Measurements from ENCODE around the gene LIF. TPM values are rescaled to one million over a fixed set of nuclear protein-coding genes. Genes with fewer than 3 reads are reported as not detected.

LIF gene
- total RNA-seq, 1 experiment from 2014 or later, result 36.5 TPM

GRCh38 chr22:30233582-30233981, 13.0 kb downstream of the LIF start:
- in situ Hi-C loops (cut with HindIII; ENCODE audit: low sequenced_read_pairs), result no loop called here
- DNase-seq (ENCODE audit: low spot score), result no peak

- in situ Hi-C loops (cut with HindIII; ENCODE audit: low sequenced_read_pairs), result no loop called here
- DNase-seq (ENCODE audit: low spot score), result no peak
Measured at GRCh38 chr22:30232716-30233218, 13.8 kb downstream of the LIF start.

GRCh38 chr22:30230787-30231461, 15.6 kb downstream of the LIF start:
- in situ Hi-C loops (cut with HindIII; ENCODE audit: low sequenced_read_pairs), result no loop called here
- no peak for DNase-seq (ENCODE audit: low spot score)

GRCh38 chr22:30230330-30230729, 16.2 kb downstream of the LIF start:
- DNase-seq (ENCODE audit: low spot score), result no peak
- in situ Hi-C loops (cut with HindIII; ENCODE audit: low sequenced_read_pairs), result no loop called here

DNA sequence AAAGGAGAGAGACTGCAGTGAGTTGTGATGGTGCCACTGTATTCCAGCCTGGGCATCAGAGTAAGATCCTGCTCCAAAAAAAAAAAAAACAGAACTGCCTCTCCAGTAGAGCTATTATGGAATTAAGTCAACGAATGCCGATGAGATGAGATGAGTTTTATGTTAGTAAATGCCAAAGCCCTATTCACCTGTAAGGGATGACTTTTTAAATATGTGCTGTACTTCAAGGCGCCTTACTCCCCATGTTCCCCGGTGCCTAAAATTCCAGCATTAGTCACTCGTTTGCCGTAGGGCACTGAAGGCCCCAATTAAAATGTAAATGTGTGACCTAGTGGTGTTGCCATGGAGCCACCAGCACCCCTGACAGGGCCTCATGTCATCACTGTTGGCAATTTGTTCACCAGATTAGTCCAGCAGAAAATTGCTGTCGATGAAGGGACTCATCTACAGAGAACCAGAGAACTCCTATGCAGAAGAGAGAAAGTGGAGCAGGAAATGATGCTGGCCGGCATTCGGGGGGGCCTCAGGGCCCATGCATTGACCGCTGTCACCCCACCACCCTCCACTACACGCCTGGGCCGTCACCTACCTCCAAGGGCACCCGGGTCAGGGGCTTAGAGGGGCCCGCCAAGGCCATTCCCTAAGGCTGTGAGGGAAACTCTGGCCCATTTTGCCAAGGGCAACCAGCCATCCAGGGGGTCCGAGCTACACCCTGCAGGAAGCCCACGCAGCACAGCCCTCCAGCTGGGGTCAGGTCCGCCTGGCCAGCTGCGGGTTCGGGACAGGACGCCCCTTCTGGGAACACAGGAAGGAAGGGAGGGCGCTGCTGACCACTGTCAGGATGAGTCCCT, 17.8 kb downstream of the LIF start:
- DNase-seq (ENCODE audit: low spot score), result peak; percentile 68
- in situ Hi-C loops (cut with HindIII; ENCODE audit: low sequenced_read_pairs), result no loop called here

- in situ Hi-C loops (cut with HindIII; ENCODE audit: low sequenced_read_pairs), result no loop called here
- no peak for DNase-seq (ENCODE audit: low spot score)
Measured at GRCh38 chr22:30227438-30228228, 18.9 kb downstream of the LIF start.

DNA sequence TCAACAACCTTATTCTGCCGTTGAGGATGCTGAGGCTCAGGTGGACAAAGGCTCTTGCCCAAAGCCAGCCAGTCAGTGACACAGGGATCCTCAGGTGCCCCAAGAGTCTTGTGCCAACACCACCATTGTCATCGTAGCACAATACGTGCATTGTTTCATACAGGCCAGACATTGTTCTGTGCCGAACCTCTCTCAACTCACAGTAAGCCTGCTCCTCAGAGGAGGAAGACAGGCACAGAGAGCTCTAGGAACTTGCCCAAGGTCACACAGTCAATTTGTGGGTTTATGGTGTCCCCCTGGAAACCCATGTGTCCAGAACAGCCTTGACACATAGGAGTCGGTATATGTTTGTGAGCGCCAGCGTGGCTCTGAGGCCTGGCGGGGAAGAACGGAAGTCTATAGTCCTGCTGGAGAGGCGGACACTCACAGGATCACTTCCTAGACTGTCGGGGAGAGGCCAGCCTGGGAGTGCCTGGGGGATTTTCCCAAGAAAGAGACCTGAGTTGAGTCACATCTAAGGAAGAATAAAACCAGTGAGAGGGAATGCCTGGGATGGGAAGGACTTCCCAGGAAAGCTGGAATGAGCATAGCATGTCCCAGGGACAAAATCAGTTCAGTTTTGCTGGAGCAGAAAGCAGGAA, 20.2 kb downstream of the LIF start:
- in situ Hi-C loops (cut with HindIII; ENCODE audit: low sequenced_read_pairs), result no loop called here

GRCh38 chr22:30225220-30225927, 21.2 kb downstream of the LIF start:
- DNase-seq (ENCODE audit: low spot score), result no peak
- in situ Hi-C loops (cut with HindIII; ENCODE audit: low sequenced_read_pairs), result no loop called here

More for the DNA sequence above, 20.2 kb downstream of the LIF start:
- no peak for DNase-seq (ENCODE audit: low spot score)

- DNase-seq (ENCODE audit: low spot score), result no peak
- in situ Hi-C loops (cut with HindIII; ENCODE audit: low sequenced_read_pairs), result no loop called here
Measured at GRCh38 chr22:30224161-30224857, 22.2 kb downstream of the LIF start.

- in situ Hi-C loops (cut with HindIII; ENCODE audit: low sequenced_read_pairs), result no loop called here
- no peak for DNase-seq (ENCODE audit: low spot score)
Measured at GRCh38 chr22:30223303-30223702, 23.3 kb downstream of the LIF start.

DNA sequence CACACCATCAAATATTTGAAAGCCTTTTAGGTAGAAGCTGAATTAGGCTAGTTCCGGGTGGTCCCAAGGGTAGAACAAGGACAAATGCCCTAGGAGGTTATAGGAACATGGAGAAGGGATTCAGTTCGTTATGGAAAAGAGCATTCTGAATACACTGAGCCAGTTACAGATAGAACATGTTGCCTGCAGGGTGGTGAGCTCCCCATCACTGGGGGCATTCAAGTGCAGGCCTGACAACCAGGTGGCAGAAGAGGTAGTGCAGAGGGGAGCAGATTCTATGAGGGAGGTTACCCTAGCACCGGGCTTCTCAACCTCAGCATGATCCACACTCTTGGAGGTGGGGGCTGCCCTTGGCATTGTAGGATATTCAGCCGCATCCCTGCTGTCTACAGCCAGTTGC, 24.2 kb downstream of the LIF start:
- in situ Hi-C loops (cut with HindIII; ENCODE audit: low sequenced_read_pairs), result no loop called here
- no peak for DNase-seq (ENCODE audit: low spot score)

- in situ Hi-C loops (cut with HindIII; ENCODE audit: low sequenced_read_pairs), result no loop called here
- DNase-seq (ENCODE audit: low spot score), result no peak
Measured at GRCh38 chr22:30221121-30221992, 25.2 kb downstream of the LIF start.

DNA sequence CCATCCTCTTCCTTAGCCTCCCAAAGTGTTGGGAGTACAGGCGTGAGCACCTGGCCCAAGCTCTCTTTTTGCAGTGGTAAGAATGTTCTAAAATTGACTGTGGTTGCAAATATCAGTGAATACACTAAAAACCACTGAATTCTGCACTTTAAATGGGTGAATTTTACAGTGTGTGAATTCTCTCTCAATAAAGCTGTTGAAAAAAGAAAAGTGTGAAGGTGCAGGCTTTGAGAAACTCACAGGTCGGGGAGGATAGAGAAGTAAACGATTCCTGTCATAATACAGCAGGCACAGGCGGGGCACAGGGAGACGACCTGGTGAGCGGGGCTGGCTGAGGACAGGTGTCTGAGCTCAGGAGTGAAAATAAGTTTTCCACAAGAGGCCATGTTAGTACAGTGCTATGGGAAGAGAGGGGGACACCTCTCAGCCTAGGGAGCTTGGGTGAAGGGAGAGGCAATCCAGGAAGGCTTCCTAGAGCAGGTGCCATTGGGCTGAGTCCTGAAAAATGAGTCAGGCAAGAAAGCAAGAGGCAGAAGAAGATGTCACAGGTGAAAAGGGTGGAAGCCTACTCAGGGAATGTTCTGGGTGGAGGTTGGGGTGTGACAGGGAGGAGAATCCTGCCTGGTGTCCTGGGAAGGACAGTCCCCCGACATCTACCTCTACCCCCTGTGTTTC, 26.1 kb downstream of the LIF start:
- no peak for DNase-seq (ENCODE audit: low spot score)
- in situ Hi-C loops (cut with HindIII; ENCODE audit: low sequenced_read_pairs), result no loop called here

- DNase-seq (ENCODE audit: low spot score), result no peak
- in situ Hi-C loops (cut with HindIII; ENCODE audit: low sequenced_read_pairs), result no loop called here
Measured at GRCh38 chr22:30219668-30220278, 26.8 kb downstream of the LIF start.

DNA sequence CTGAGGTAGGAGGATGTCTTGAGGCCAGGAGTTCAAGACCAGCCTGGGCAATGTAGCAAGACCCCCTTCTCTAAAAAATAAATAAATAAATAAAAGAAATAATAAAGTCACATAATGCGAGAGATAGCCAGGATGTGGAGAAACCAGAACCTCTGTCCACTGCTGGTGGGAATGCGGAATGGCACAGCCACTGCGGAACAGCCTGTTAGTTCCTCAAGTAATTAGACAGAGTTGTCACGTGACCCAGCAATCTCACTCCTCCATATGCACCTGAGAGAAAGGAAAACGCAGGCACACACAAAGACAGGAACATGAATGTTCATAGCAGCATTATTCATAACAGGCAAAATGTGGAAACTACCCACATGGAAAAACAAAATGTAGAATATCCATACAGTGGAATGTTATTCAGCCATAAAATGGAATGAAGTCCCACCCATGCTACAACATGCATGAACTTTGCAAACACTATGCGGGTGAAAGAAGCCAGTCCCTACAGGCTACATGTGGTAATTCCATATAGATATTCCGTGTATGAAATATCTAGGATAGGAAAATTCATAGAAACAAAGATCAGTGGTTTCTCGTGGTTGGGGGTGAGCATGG, 27.4 kb downstream of the LIF start:
- no peak for DNase-seq (ENCODE audit: low spot score)
- in situ Hi-C loops (cut with HindIII; ENCODE audit: low sequenced_read_pairs), result no loop called here
